NCI-H1436 (cell line): Measurements from ENCODE around the gene CACNA1A.
"Not testable (repeated sequence)": the region's sequence is repeated elsewhere in the genome, so short reads cannot be mapped to it uniquely, and the experiment has no call there.

Experiments used
- DNase-seq: peaks from one replicate; lab custom pipeline; 2025; lab: John Stamatoyannopoulos, UW

The CACNA1A gene

GRCh38 chr19:13277104-13277809, 229.0 kb downstream of the CACNA1A start:
- peak; percentile 67 for DNase-seq

GRCh38 chr19:13275016-13275722, 231.1 kb downstream of the CACNA1A start:
- no peak for DNase-seq

GRCh38 chr19:13270514-13271105, 235.7 kb downstream of the CACNA1A start:
- no peak for DNase-seq

- DNase-seq, result no peak
Observed at GRCh38 chr19:13269348-13269747, 236.9 kb downstream of the CACNA1A start.

- DNase-seq, result no peak
Observed at GRCh38 chr19:13267889-13268288, 238.4 kb downstream of the CACNA1A start.

- no peak for DNase-seq
Observed at GRCh38 chr19:13267131-13267530, 239.1 kb downstream of the CACNA1A start.

GRCh38 chr19:13262450-13262849, 243.8 kb downstream of the CACNA1A start:
- no peak for DNase-seq

- no peak for DNase-seq
Observed at GRCh38 chr19:13260883-13261653, 245.2 kb downstream of the CACNA1A start.

GRCh38 chr19:13256918-13257317, 249.4 kb downstream of the CACNA1A start:
- no peak for DNase-seq

GRCh38 chr19:13256398-13256797, 249.9 kb downstream of the CACNA1A start:
- not testable (repeated sequence) for DNase-seq

GRCh38 chr19:13255719-13256059, 250.6 kb downstream of the CACNA1A start:
- DNase-seq, result no peak

GRCh38 chr19:13255041-13255718, 251.1 kb downstream of the CACNA1A start:
- DNase-seq, result no peak

- DNase-seq, result no peak
Observed at GRCh38 chr19:13252569-13253335, 253.5 kb downstream of the CACNA1A start.

- no peak for DNase-seq
Observed at GRCh38 chr19:13244920-13245319, 261.4 kb downstream of the CACNA1A start.

- no peak for DNase-seq
Observed at GRCh38 chr19:13241231-13242104, 264.8 kb downstream of the CACNA1A start.

GRCh38 chr19:13240312-13241022, 265.8 kb downstream of the CACNA1A start:
- no peak for DNase-seq

- DNase-seq, result no peak
Observed at GRCh38 chr19:13238891-13239534, 267.3 kb downstream of the CACNA1A start.

- no peak for DNase-seq
Observed at GRCh38 chr19:13234518-13234917, 271.8 kb downstream of the CACNA1A start.

- DNase-seq, result no peak
Observed at GRCh38 chr19:13231663-13232062, 274.6 kb downstream of the CACNA1A start.
